ENCODE results near the gene STON2.

Gene STON2

GRCh38 chr14:81416981-81417380 is 16.9 kb upstream of the STON2 start:
- Histone ChIP-seq H3K36me3 (ENCODE audit: insufficient read depth, low read depth, low read length) (peaks cover 22% of the 10 kb centered on the region; the same call in 1 of the 2 replicates), H3K9ac (ENCODE audit: low read depth, low read length) (no peak overlapping the region), H3K4me3 (ENCODE audit: low read length) (no peak overlapping the region), H3K4me1 (ENCODE audit: insufficient read depth, low read length) (0 out of 2 replicates have a peak, but pooled peaks cover 4% of the 10 kb centered on the region), H3K27me3 (ENCODE audit: insufficient read depth, low read length) (no peaks in the 10 kb centered on the region), H3K27ac (ENCODE audit: low read length) (no peak overlapping the region), H3K9me3 (ENCODE audit: insufficient read depth, low read depth, low read length) (peaks cover 4% of the 10 kb centered on the region; the same call in 1 of the 2 replicates)

- Histone ChIP-seq H3K4me1 (ENCODE audit: insufficient read depth, low read length) (0 out of 2 replicates have a peak, but pooled peaks cover 4% of the 10 kb centered on the region), H3K9ac (ENCODE audit: low read depth, low read length) (no peak overlapping the region), H3K4me3 (ENCODE audit: low read length) (no peak overlapping the region), H3K9me3 (ENCODE audit: insufficient read depth, low read depth, low read length) (peaks cover 4% of the 10 kb centered on the region; the same call in 1 of the 2 replicates), H3K27ac (ENCODE audit: low read length) (no peak overlapping the region), H3K36me3 (ENCODE audit: insufficient read depth, low read depth, low read length) (peaks cover 22% of the 10 kb centered on the region; the same call in 1 of the 2 replicates), H3K27me3 (ENCODE audit: insufficient read depth, low read length) (no peaks in the 10 kb centered on the region)
Measured at GRCh38 chr14:81416194-81416952, 16.2 kb upstream of the STON2 start.

- H3K36me3 ChIP-seq (ENCODE audit: insufficient read depth, low read depth, low read length), result peaks cover 20% of the 10 kb centered on the region; the same call in 1 of the 2 replicates
- H3K9ac ChIP-seq (ENCODE audit: low read depth, low read length), result no peak overlapping the region
- H3K4me3 ChIP-seq (ENCODE audit: low read length), result no peak overlapping the region
- peaks cover 4% of the 10 kb centered on the region; the same call in 1 of the 2 replicates for H3K9me3 ChIP-seq (ENCODE audit: insufficient read depth, low read depth, low read length)
- no peak overlapping the region for H3K27ac ChIP-seq (ENCODE audit: low read length)
- no peaks in the 10 kb centered on the region for H3K27me3 ChIP-seq (ENCODE audit: insufficient read depth, low read length)
- 0 out of 2 replicates have a peak, but pooled peaks cover 4% of the 10 kb centered on the region for H3K4me1 ChIP-seq (ENCODE audit: insufficient read depth, low read length)
Measured at GRCh38 chr14:81415781-81416180, 15.7 kb upstream of the STON2 start.

GRCh38 chr14:81414123-81414522 is 14.0 kb upstream of the STON2 start:
- Histone ChIP-seq H3K9ac (ENCODE audit: low read depth, low read length) (no peak overlapping the region), H3K27me3 (ENCODE audit: insufficient read depth, low read length) (no peaks in the 10 kb centered on the region), H3K27ac (ENCODE audit: low read length) (no peak overlapping the region), H3K4me3 (ENCODE audit: low read length) (no peak overlapping the region), H3K36me3 (ENCODE audit: insufficient read depth, low read depth, low read length) (0 out of 2 replicates have a peak, but pooled peaks cover 6% of the 10 kb centered on the region), H3K4me1 (ENCODE audit: insufficient read depth, low read length) (0 out of 2 replicates have a peak, but pooled peaks cover 4% of the 10 kb centered on the region), H3K9me3 (ENCODE audit: insufficient read depth, low read depth, low read length) (peaks cover 4% of the 10 kb centered on the region; the same call in 1 of the 2 replicates)

- no peak overlapping the region for H3K27ac ChIP-seq (ENCODE audit: low read length)
- 0 out of 2 replicates have a peak, but pooled peaks cover 8% of the 10 kb centered on the region for H3K4me1 ChIP-seq (ENCODE audit: insufficient read depth, low read length)
- H3K36me3 ChIP-seq (ENCODE audit: insufficient read depth, low read depth, low read length), result no peaks in the 10 kb centered on the region
- H3K4me3 ChIP-seq (ENCODE audit: low read length), result no peak overlapping the region
- no peaks in the 10 kb centered on the region for H3K27me3 ChIP-seq (ENCODE audit: insufficient read depth, low read length)
- no peaks in the 10 kb centered on the region for H3K9me3 ChIP-seq (ENCODE audit: insufficient read depth, low read depth, low read length)
- H3K9ac ChIP-seq (ENCODE audit: low read depth, low read length), result no peak overlapping the region
Measured at GRCh38 chr14:81412779-81413178, 12.7 kb upstream of the STON2 start.

- Histone ChIP-seq H3K27me3 (ENCODE audit: insufficient read depth, low read length) (no peaks in the 10 kb centered on the region), H3K4me1 (ENCODE audit: insufficient read depth, low read length) (0 out of 2 replicates have a peak, but pooled peaks cover 4% of the 10 kb centered on the region), H3K36me3 (ENCODE audit: insufficient read depth, low read depth, low read length) (no peaks in the 10 kb centered on the region), H3K9ac (ENCODE audit: low read depth, low read length) (no peak overlapping the region), H3K4me3 (ENCODE audit: low read length) (no peak overlapping the region), H3K27ac (ENCODE audit: low read length) (no peak overlapping the region), H3K9me3 (ENCODE audit: insufficient read depth, low read depth, low read length) (no peaks in the 10 kb centered on the region)
Measured at GRCh38 chr14:81408595-81408994, 8.5 kb upstream of the STON2 start.

GRCh38 chr14:81406863-81407262 is 6.7 kb upstream of the STON2 start:
- Histone ChIP-seq H3K9ac (ENCODE audit: low read depth, low read length) (no peak overlapping the region), H3K4me3 (ENCODE audit: low read length) (no peak overlapping the region), H3K27ac (ENCODE audit: low read length) (no peak overlapping the region), H3K27me3 (ENCODE audit: insufficient read depth, low read length) (no peaks in the 10 kb centered on the region), H3K4me1 (ENCODE audit: insufficient read depth, low read length) (peaks cover 4% of the 10 kb centered on the region; the same call in 1 of the 2 replicates), H3K36me3 (ENCODE audit: insufficient read depth, low read depth, low read length) (no peaks in the 10 kb centered on the region), H3K9me3 (ENCODE audit: insufficient read depth, low read depth, low read length) (no peaks in the 10 kb centered on the region)

- H3K4me1 ChIP-seq (ENCODE audit: insufficient read depth, low read length), result peaks cover 10% of the 10 kb centered on the region
- H3K4me3 ChIP-seq (ENCODE audit: low read length), result no peak overlapping the region
- no peak overlapping the region for H3K9ac ChIP-seq (ENCODE audit: low read depth, low read length)
- H3K9me3 ChIP-seq (ENCODE audit: insufficient read depth, low read depth, low read length), result no peaks in the 10 kb centered on the region
- peaks cover 13% of the 10 kb centered on the region for H3K36me3 ChIP-seq (ENCODE audit: insufficient read depth, low read depth, low read length)
- no peaks in the 10 kb centered on the region for H3K27me3 ChIP-seq (ENCODE audit: insufficient read depth, low read length)
- no peak overlapping the region for H3K27ac ChIP-seq (ENCODE audit: low read length)
Measured at GRCh38 chr14:81402123-81402495, 2.0 kb upstream of the STON2 start.

- no peak overlapping the region for H3K9ac ChIP-seq (ENCODE audit: low read depth, low read length)
- H3K27me3 ChIP-seq (ENCODE audit: insufficient read depth, low read length), result no peaks in the 10 kb centered on the region
- H3K4me3 ChIP-seq (ENCODE audit: low read length), result no peak overlapping the region
- no peaks in the 10 kb centered on the region for H3K9me3 ChIP-seq (ENCODE audit: insufficient read depth, low read depth, low read length)
- peaks cover 10% of the 10 kb centered on the region for H3K4me1 ChIP-seq (ENCODE audit: insufficient read depth, low read length)
- H3K27ac ChIP-seq (ENCODE audit: low read length), result no peak overlapping the region
- H3K36me3 ChIP-seq (ENCODE audit: insufficient read depth, low read depth, low read length), result peaks cover 13% of the 10 kb centered on the region
Measured at GRCh38 chr14:81401420-81402122, 1.4 kb upstream of the STON2 start.

GRCh38 chr14:81400852-81401251 is 728 bp upstream of the STON2 start:
- Histone ChIP-seq H3K36me3 (ENCODE audit: insufficient read depth, low read depth, low read length) (peaks cover 15% of the 10 kb centered on the region), H3K4me1 (ENCODE audit: insufficient read depth, low read length) (peaks cover 10% of the 10 kb centered on the region), H3K9me3 (ENCODE audit: insufficient read depth, low read depth, low read length) (no peaks in the 10 kb centered on the region), H3K9ac (ENCODE audit: low read depth, low read length) (no peak overlapping the region), H3K27me3 (ENCODE audit: insufficient read depth, low read length) (no peaks in the 10 kb centered on the region), H3K27ac (ENCODE audit: low read length) (no peak overlapping the region), H3K4me3 (ENCODE audit: low read length) (no peak overlapping the region)

- H3K9me3 ChIP-seq (ENCODE audit: insufficient read depth, low read depth, low read length), result no peaks in the 10 kb centered on the region
- peaks cover 33% of the 10 kb centered on the region for H3K36me3 ChIP-seq (ENCODE audit: insufficient read depth, low read depth, low read length)
- H3K9ac ChIP-seq (ENCODE audit: low read depth, low read length), result no peak overlapping the region
- H3K4me1 ChIP-seq (ENCODE audit: insufficient read depth, low read length), result peaks cover 10% of the 10 kb centered on the region
- H3K4me3 ChIP-seq (ENCODE audit: low read length), result no peak overlapping the region
- no peak overlapping the region for H3K27ac ChIP-seq (ENCODE audit: low read length)
- H3K27me3 ChIP-seq (ENCODE audit: insufficient read depth, low read length), result no peaks in the 10 kb centered on the region
Measured at GRCh38 chr14:81398196-81398891, 1.8 kb downstream of the STON2 start.
